Endothelial cell of umbilical vein (primary cell): ENCODE results near the gene PRXL2B. TPM values are rescaled to one million over a fixed set of nuclear protein-coding genes. Genes with fewer than 3 reads are reported as not detected.

Source experiments
- BruUV-seq: library from RNA; stranded (reverse); fragments of 400-500 nt; replicated peaks from 2 replicates; lab custom pipeline; 2021; lab: Mats Ljungman, UMichigan
- CTCF ChIA-PET: fragments of 300-600, 350-600 bp; sonication (Branson Sonifier 250); formaldehyde crosslinking; loops from one replicate; lab custom pipeline; 2021; ENCODE audit warnings: antibody characterized with exemption, inconsistent platforms; lab: Charles Lee
- POLR2A ChIA-PET: fragments of 300-600, 350-600 bp; sonication (Branson Sonifier 250); formaldehyde crosslinking; loops from one replicate; lab custom pipeline; 2021; ENCODE audit warnings: antibody characterized with exemption, inconsistent platforms; lab: Charles Lee
- DNase-seq: peaks from one replicate; pipeline ENCODE4 v3.0.0-alpha.2; 2011; ENCODE audit warnings: low read depth, low spot score
- FAIRE-seq: peaks from 2 replicates; lab custom pipeline; 2011; peaks lifted over from hg19 to GRCh38; lab: Jason Lieb, UNC
- H2AFZ ChIP-seq: 2 replicates; pipeline ENCODE4 v1.6.0; 2012; ENCODE audit warnings: low read depth, low read length, control low read depth, inconsistent platforms
- H3K27ac ChIP-seq: 2 replicates; pipeline ENCODE4 v1.5.1; 2011; ENCODE audit warnings: low read depth, mild to moderate bottlenecking, control low read depth, low read length, moderate library complexity; ENCODE audit not compliant: insufficient read depth
- H3K27me3 ChIP-seq, 2 experiments: 2 replicates each; pipeline versions ENCODE4 v1.6.0 to v1.6.1; 2011; ENCODE audit warnings: low read length in 2 of 2, mixed read lengths in 1 of 2; ENCODE audit not compliant: control insufficient read depth in 2 of 2, insufficient read depth in 2 of 2
- H3K36me3 ChIP-seq, 2 experiments: 2 replicates in 1 of 2; 3 replicates in 1 of 2; pipeline ENCODE4 v1.5.1; 2011; ENCODE audit warnings: low read length in 2 of 2, mild to moderate bottlenecking in 1 of 2, moderate library complexity in 1 of 2; ENCODE audit not compliant: control insufficient read depth in 2 of 2, insufficient read depth in 2 of 2; ENCODE audit errors: extremely low read depth in 1 of 2
- H3K4me1 ChIP-seq: 3 replicates; pipeline ENCODE4 v1.5.1; 2011; ENCODE audit warnings: mild to moderate bottlenecking, low read length; ENCODE audit not compliant: control insufficient read depth, insufficient read depth; ENCODE audit errors: extremely low read depth
- H3K4me2 ChIP-seq: 2 replicates; pipeline ENCODE4 v1.6.1; 2011; ENCODE audit warnings: low read length, control low read depth, mixed read lengths; ENCODE audit not compliant: insufficient read depth
- H3K4me3 ChIP-seq, 3 experiments: fragments of 200-600 bp in 1 of 3; sonication (generic), shearing (Covaris generic) in 1 of 3; replicated peaks in 1 of 3; 2 replicates each; pipeline ENCODE4 v1.5.1; 2011 to 2016; ENCODE audit warnings: control low read depth in 3 of 3, low read length in 3 of 3, mild to moderate bottlenecking in 2 of 3, inconsistent platforms in 1 of 3, low read depth in 1 of 3, moderate library complexity in 1 of 3; ENCODE audit not compliant: insufficient read depth in 1 of 3
- H3K79me2 ChIP-seq: 2 replicates; pipeline ENCODE4 v1.6.0; 2012; ENCODE audit warnings: low read length, inconsistent platforms; ENCODE audit not compliant: control insufficient read depth, insufficient read depth
- H3K9ac ChIP-seq: replicated peaks from 2 replicates; pipeline ENCODE3; 2011; ENCODE audit warnings: low read length, control low read depth; ENCODE audit not compliant: insufficient read depth; ENCODE audit errors: extremely low read depth
- H3K9me1 ChIP-seq: replicated peaks from 3 replicates; pipeline ENCODE4 v1.6.0; 2011; ENCODE audit warnings: mild to moderate bottlenecking, low read length; ENCODE audit not compliant: control insufficient read depth, insufficient read depth; ENCODE audit errors: extremely low read depth
- H3K9me3 ChIP-seq: replicated peaks from 2 replicates; pipeline ENCODE4 v1.5.1; 2012; ENCODE audit warnings: low read length, inconsistent platforms; ENCODE audit not compliant: control insufficient read depth, insufficient read depth
- H4K20me1 ChIP-seq: replicated peaks from 2 replicates; pipeline ENCODE3; 2011; ENCODE audit warnings: mild to moderate bottlenecking, low read length; ENCODE audit not compliant: control insufficient read depth, insufficient read depth; ENCODE audit errors: extremely low read depth
- CTCF ChIP-seq, 2 donors: IDR thresholded peaks; 1 replicate in 1 of 2; 2 replicates in 1 of 2; pipeline ENCODE4 v1.5.1; 2011; ENCODE audit warnings: low read length in 2 of 2, mild to moderate bottlenecking in 2 of 2, moderate library complexity in 2 of 2, control low read depth in 1 of 2, inconsistent platforms in 1 of 2, low read depth in 1 of 2; ENCODE audit not compliant: insufficient read depth in 1 of 2; ENCODE audit errors: extremely low read depth in 1 of 2
- EZH2 ChIP-seq: IDR thresholded peaks from 2 replicates; pipeline ENCODE4 v1.6.1; 2012; ENCODE audit warnings: borderline replicate concordance, low read depth, mild to moderate bottlenecking, moderate library complexity, low read length, inconsistent platforms; ENCODE audit not compliant: severe bottlenecking
- FOS ChIP-seq: IDR thresholded peaks from 2 replicates; pipeline ENCODE4 v1.6.1; 2011; ENCODE audit warnings: mild to moderate bottlenecking, low read length, moderate library complexity, borderline replicate concordance; ENCODE audit not compliant: insufficient read depth
- GATA2 ChIP-seq: IDR thresholded peaks from 2 replicates; pipeline ENCODE4 v1.7.0; 2011; ENCODE audit warnings: low read depth, mild to moderate bottlenecking, moderate library complexity, mixed read lengths, low read length; ENCODE audit not compliant: insufficient read length, insufficient read depth
- JUN ChIP-seq: IDR thresholded peaks from 2 replicates; pipeline ENCODE4 v1.6.1; 2011; ENCODE audit warnings: borderline replicate concordance, low read depth; ENCODE audit not compliant: insufficient read length, insufficient read depth
- MAX ChIP-seq: IDR thresholded peaks from 2 replicates; pipeline ENCODE4 v1.6.1; 2011; ENCODE audit not compliant: insufficient read depth, insufficient read length
- MYC ChIP-seq: IDR thresholded peaks from one replicate; pipeline ENCODE4 v1.6.1; 2011; ENCODE audit warnings: mild to moderate bottlenecking, low read depth, low read length
- POLR2A ChIP-seq: IDR thresholded peaks from 2 replicates; pipeline ENCODE4 v1.6.1; 2012; ENCODE audit warnings: low read depth, mild to moderate bottlenecking, control low read depth, low read length
- dilution Hi-C: fragments of 300-500 bp; cut with MboI; formaldehyde crosslinking; loops from one replicate; pipeline ENCODE4 v1.15.0; 2019; ENCODE audit warnings: low sequenced_read_pairs; ENCODE audit not compliant: extremely low pct_ligation_motif_present
- intact Hi-C: fragments of 100-400 bp; cut with micrococcal nuclease; formaldehyde crosslinking; loops from one replicate; pipeline ENCODE4 v1.10.0; 2022
- polyA plus RNA-seq, 4 experiments: library from polyadenylated mRNA; depleted of rRNA in 3 of 4; stranded (reverse) in 3 of 4; unstranded in 1 of 4; fragments of >200 nt; gene quantifications; 2 replicates each; pipeline versions ENCODE4 v1.2.1 to v1.2.3, GENCODE V29; 2011 to 2012; ENCODE audit warnings: missing spikeins in 1 of 4
- total RNA-seq: library from RNA; stranded (reverse); gene quantifications from 2 replicates; pipeline ENCODE4 v1.2.3, GENCODE V29; 2021

PRXL2B gene
- total and polyA plus RNA-seq, 2 donors (not counting 3 experiments of a cell fraction or from before 2014, with no cell fraction given) = 29.6 to 55.8 TPM

GRCh38 chr1:2632561-2633361, 46.2 kb downstream of the PRXL2B start, which contains the start of gene MMEL1:
MMEL1 (minus strand) TSS chr1:2633016; CDS start chr1:2629484, 3,532 bp downstream.
- DNase-seq = no peak
- H3K27me3 ChIP-seq = peaks cover 7 to 10% of the 10 kb centered on the region in 2 experiments
- H3K4me3 ChIP-seq = no peak within 1 kb of the TSS
- ChIA-PET CTCF (no interaction called here), POLR2A (no interaction called here)
- peaks cover 1% of the 10 kb centered on the region for H3K9me3 ChIP-seq
- no peak within 1 kb of the TSS for H3K4me2 ChIP-seq
- no peaks in the 10 kb centered on the region for H3K36me3 ChIP-seq
- no peak for FAIRE-seq
- H3K79me2 ChIP-seq = no peaks in the 10 kb centered on the region
- H3K9ac ChIP-seq = no peak within 1 kb of the TSS
- no peaks in the 10 kb centered on the region for H3K9me1 ChIP-seq
- no peak within 1 kb of the TSS for H3K27ac ChIP-seq
- dilution Hi-C loops (no loop called here), intact Hi-C loops (no loop called here)
- H3K4me1 ChIP-seq = no peaks in the 10 kb centered on the region
- TF ChIP-seq FOS = no peak
- TF ChIP-seq GATA2 = no peak
- TF ChIP-seq MAX = no peak
- TF ChIP-seq MYC = no peak
- TF ChIP-seq JUN = no peak
- no peak for TF ChIP-seq POLR2A
- no peak for TF ChIP-seq EZH2
- no peak for TF ChIP-seq CTCF (IDR thresholded peaks at IDR 0.05; ENCODE audit: extremely low read depth in 1 of 2, insufficient read depth in 1 of 2, low read depth in 1 of 2, low read length in 2 of 2)
- BruUV-seq = no TSS peak
- no peak within 1 kb of the TSS for H2AFZ ChIP-seq
- no peaks in the 10 kb centered on the region for H4K20me1 ChIP-seq
